ENCODE data around the gene GRIN2A. TPM values are rescaled to one million over a fixed set of nuclear protein-coding genes. Genes with fewer than 3 reads are reported as not detected.

GRIN2A gene
- polyA plus RNA-seq, 1 donor (not counting 4 experiments of a cell fraction or from before 2014, with no cell fraction given), result 0.01 TPM

GRCh38 chr16:10191096-10191495 is 8.9 kb upstream of the GRIN2A start:
- H3K9me3 ChIP-seq (ENCODE audit: control insufficient read depth, low read depth, low read length), result no peaks in the 10 kb centered on the region
- H3K27ac ChIP-seq (ENCODE audit: control insufficient read depth, insufficient read depth, low read length), result no peak overlapping the region
- no peaks in the 10 kb centered on the region for H4K20me1 ChIP-seq (ENCODE audit: control insufficient read depth, extremely low read depth, insufficient read depth, low read length)
- H3K36me3 ChIP-seq (ENCODE audit: control insufficient read depth in 2 of 2, extremely low read depth in 1 of 2, insufficient read depth in 2 of 2, low read length in 2 of 2), result no peaks in the 10 kb centered on the region
- no peak overlapping the region for H3K4me3 ChIP-seq (ENCODE audit: control insufficient read depth in 2 of 3, extremely low read depth in 1 of 3, insufficient read depth in 2 of 3, low read depth in 1 of 3, low read length in 3 of 3)
- H2AFZ ChIP-seq (ENCODE audit: control insufficient read depth, low read length), result no peak overlapping the region
- TF ChIP-seq CTCF (optimal IDR thresholded peaks at IDR 0.05 in 1 of 3, IDR thresholded peaks at IDR 0.05 in 1 of 3, conservative IDR thresholded peaks at IDR 0.05 in 1 of 3; ENCODE audit: extremely low read depth in 1 of 3, insufficient read depth in 2 of 3, low read length in 3 of 3) (no peak), EZH2 (IDR thresholded peaks at IDR 0.05; ENCODE audit: low read length) (no peak)
- DNase-seq (ENCODE audit: low read depth, low spot score) (no peak), FAIRE-seq (no peak)
- H3K4me1 ChIP-seq (ENCODE audit: control insufficient read depth, extremely low read depth, insufficient read depth, low read length), result no peaks in the 10 kb centered on the region
- no peaks in the 10 kb centered on the region for H3K79me2 ChIP-seq (ENCODE audit: control insufficient read depth, insufficient read depth, low read length)
- no peak overlapping the region for H3K9ac ChIP-seq (ENCODE audit: control insufficient read depth, extremely low read depth, insufficient read depth, low read length)
- H3K4me2 ChIP-seq (ENCODE audit: control insufficient read depth, extremely low read depth, insufficient read depth, low read depth, low read length), result no peak overlapping the region
- dilution Hi-C loops (cut with MboI; ENCODE audit: extremely low pct_ligation_motif_present, low sequenced_read_pairs), result no loop called here
- no peaks in the 10 kb centered on the region for H3K27me3 ChIP-seq (ENCODE audit: control insufficient read depth, extremely low read depth, insufficient read depth, low read length)
- no peaks in the 10 kb centered on the region for H3K9me1 ChIP-seq (ENCODE audit: control insufficient read depth, extremely low read depth, insufficient read depth, low read length)

DNA sequence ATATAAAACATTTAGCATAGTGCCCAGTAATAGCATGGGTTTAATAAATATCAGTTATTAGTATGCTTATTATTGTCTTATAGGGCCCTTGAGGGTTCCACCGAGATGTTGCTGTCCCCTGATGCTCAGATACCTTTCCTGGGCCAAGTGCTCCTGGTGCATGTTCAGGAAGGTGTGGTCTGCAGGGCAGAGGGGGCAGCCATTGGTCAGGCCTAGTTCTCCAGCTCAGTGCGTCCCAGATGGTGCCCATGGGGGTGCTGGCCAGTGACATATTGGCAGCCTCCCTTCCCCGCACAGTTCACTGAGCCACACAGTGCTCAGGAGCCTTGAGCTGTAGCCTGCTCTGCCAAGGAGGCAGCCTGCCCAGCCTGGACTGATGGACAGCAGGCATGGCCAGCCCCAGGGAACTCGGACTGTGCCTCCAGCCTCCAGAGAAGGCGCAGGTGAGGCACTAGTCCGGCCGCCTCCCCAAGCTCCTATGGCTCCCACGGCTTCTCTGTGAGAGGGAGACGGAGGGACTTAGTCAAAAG is 7.7 kb upstream of the GRIN2A start:
- H3K4me1 ChIP-seq (ENCODE audit: control insufficient read depth, extremely low read depth, insufficient read depth, low read length), result no peaks in the 10 kb centered on the region
- no peak overlapping the region for H3K4me2 ChIP-seq (ENCODE audit: control insufficient read depth, extremely low read depth, insufficient read depth, low read depth, low read length)
- FAIRE-seq (no peak), DNase-seq (ENCODE audit: low read depth, low spot score) (no peak)
- H4K20me1 ChIP-seq (ENCODE audit: control insufficient read depth, extremely low read depth, insufficient read depth, low read length), result no peaks in the 10 kb centered on the region
- H3K4me3 ChIP-seq (ENCODE audit: control insufficient read depth in 2 of 3, extremely low read depth in 1 of 3, insufficient read depth in 2 of 3, low read depth in 1 of 3, low read length in 3 of 3), result no peak overlapping the region
- no peak for TF ChIP-seq CTCF (optimal IDR thresholded peaks at IDR 0.05 in 1 of 3, IDR thresholded peaks at IDR 0.05 in 1 of 3, conservative IDR thresholded peaks at IDR 0.05 in 1 of 3; ENCODE audit: extremely low read depth in 1 of 3, insufficient read depth in 2 of 3, low read length in 3 of 3)
- no peak for TF ChIP-seq EZH2 (IDR thresholded peaks at IDR 0.05; ENCODE audit: low read length)
- no peaks in the 10 kb centered on the region for H3K36me3 ChIP-seq (ENCODE audit: control insufficient read depth in 2 of 2, extremely low read depth in 1 of 2, insufficient read depth in 2 of 2, low read length in 2 of 2)
- dilution Hi-C loops (cut with MboI; ENCODE audit: extremely low pct_ligation_motif_present, low sequenced_read_pairs), result no loop called here
- H3K79me2 ChIP-seq (ENCODE audit: control insufficient read depth, insufficient read depth, low read length), result no peaks in the 10 kb centered on the region
- H3K9me3 ChIP-seq (ENCODE audit: control insufficient read depth, low read depth, low read length), result no peaks in the 10 kb centered on the region
- no peak overlapping the region for H3K9ac ChIP-seq (ENCODE audit: control insufficient read depth, extremely low read depth, insufficient read depth, low read length)
- no peaks in the 10 kb centered on the region for H3K9me1 ChIP-seq (ENCODE audit: control insufficient read depth, extremely low read depth, insufficient read depth, low read length)
- no peak overlapping the region for H2AFZ ChIP-seq (ENCODE audit: control insufficient read depth, low read length)
- no peak overlapping the region for H3K27ac ChIP-seq (ENCODE audit: control insufficient read depth, insufficient read depth, low read length)
- H3K27me3 ChIP-seq (ENCODE audit: control insufficient read depth, extremely low read depth, insufficient read depth, low read length), result no peaks in the 10 kb centered on the region

All from keratinocyte (primary cell).